NCI-H1417 treated with DMSO at 0.1 percent for 48 hours (cell line): Measurements from ENCODE around the gene POLR3E.
A peak's percentile ranks its signal among the peaks of the same experiment; 100 is the strongest.
"Not testable (repeated sequence)": the region's sequence is repeated elsewhere in the genome, so short reads cannot be mapped to it uniquely, and the experiment has no call there.

Experiments
- DNase-seq: peaks from one replicate; lab custom pipeline; 2025; lab: John Stamatoyannopoulos, UW

The POLR3E gene

GRCh38 chr16:22292320-22292719, 4.9 kb upstream of the POLR3E start:
- DNase-seq: no peak

GRCh38 chr16:22293137-22294106, 3.8 kb upstream of the POLR3E start:
- DNase-seq: no peak

- DNase-seq: no peak
Measured at GRCh38 chr16:22296225-22297113, 740 bp upstream of the POLR3E start.

- DNase-seq: peak; percentile 82
Measured at GRCh38 chr16:22297871-22298733, 893 bp downstream of the POLR3E start.

- no peak for DNase-seq
Measured at GRCh38 chr16:22299036-22299435, 1.8 kb downstream of the POLR3E start.

GRCh38 chr16:22300427-22301071, 3.3 kb downstream of the POLR3E start:
- no peak for DNase-seq

- not testable (repeated sequence) for DNase-seq
Measured at GRCh38 chr16:22301423-22301822, 4.2 kb downstream of the POLR3E start.

- DNase-seq: no peak
Measured at GRCh38 chr16:22302776-22303363, 5.7 kb downstream of the POLR3E start.

- DNase-seq: no peak
Measured at GRCh38 chr16:22304411-22304810, 7.2 kb downstream of the POLR3E start.

- DNase-seq: no peak
Measured at GRCh38 chr16:22306788-22307187, 9.6 kb downstream of the POLR3E start.

- no peak for DNase-seq
Measured at GRCh38 chr16:22307838-22308237, 10.6 kb downstream of the POLR3E start.

GRCh38 chr16:22308824-22309520, 11.8 kb downstream of the POLR3E start:
- DNase-seq: no peak

GRCh38 chr16:22311520-22311919, 14.3 kb downstream of the POLR3E start:
- no peak for DNase-seq

GRCh38 chr16:22312897-22313781, 15.9 kb downstream of the POLR3E start:
- DNase-seq: no peak

- DNase-seq: no peak
Measured at GRCh38 chr16:22313876-22314470, 16.8 kb downstream of the POLR3E start.

GRCh38 chr16:22314661-22315626, 17.7 kb downstream of the POLR3E start:
- DNase-seq: no peak

GRCh38 chr16:22315979-22316378, 18.8 kb downstream of the POLR3E start:
- no peak for DNase-seq

- no peak for DNase-seq
Measured at GRCh38 chr16:22316411-22316811, 19.2 kb downstream of the POLR3E start.
